DOHH2 (cell line): Measurements from ENCODE around the gene MADCAM1.

ENCODE experiments used
- H3F3A ChIP-seq: fragments of 200-600 bp; sonication (generic), shearing (Covaris generic); 2 replicates; pipeline ENCODE4 v1.6.0; 2016; ENCODE audit warnings: antibody characterized with exemption, mild to moderate bottlenecking; ENCODE audit not compliant: control insufficient read depth, insufficient read depth
- H3K27ac ChIP-seq: fragments of 200-600 bp; sonication (generic); 2 replicates; pipeline ENCODE4 v1.5.1; 2014; ENCODE audit warnings: low read depth, mild to moderate bottlenecking, low read length, moderate library complexity
- H3K27me3 ChIP-seq: fragments of 200-600 bp; sonication (generic); 2 replicates; pipeline ENCODE4 v1.6.1; 2014; ENCODE audit warnings: mild to moderate bottlenecking, low read length, mixed read lengths; ENCODE audit not compliant: control insufficient read depth
- H3K36me3 ChIP-seq: fragments of 200-600 bp; sonication (generic); 2 replicates; pipeline ENCODE4 v1.6.1; 2014; ENCODE audit warnings: mild to moderate bottlenecking, low read length, moderate library complexity, mixed read lengths; ENCODE audit not compliant: control insufficient read depth
- H3K4me1 ChIP-seq: fragments of 200-600 bp; sonication (generic); 2 replicates; pipeline ENCODE4 v1.6.1; 2014; ENCODE audit warnings: mild to moderate bottlenecking, low read length, mixed read lengths; ENCODE audit not compliant: control insufficient read depth
- H3K4me2 ChIP-seq: fragments of 200-600 bp; sonication (generic); 2 replicates; pipeline ENCODE4 v1.6.0; 2014; ENCODE audit warnings: mild to moderate bottlenecking, low read length, moderate library complexity
- H3K4me3 ChIP-seq: fragments of 200-600 bp; sonication (generic); 2 replicates; pipeline ENCODE4 v1.5.1; 2014; ENCODE audit warnings: mild to moderate bottlenecking, low read length, mixed read lengths
- H3K79me2 ChIP-seq: fragments of 200-600 bp; sonication (generic); 2 replicates; pipeline ENCODE4 v1.6.1; 2014; ENCODE audit warnings: mild to moderate bottlenecking, low read length, mixed read lengths; ENCODE audit not compliant: control insufficient read depth
- H3K9me2 ChIP-seq: fragments of 200-600 bp; sonication (generic); replicated peaks from 2 replicates; pipeline ENCODE4 v1.6.1; 2014; ENCODE audit warnings: mild to moderate bottlenecking, low read length, mixed read lengths; ENCODE audit not compliant: control insufficient read depth
- H3K9me3 ChIP-seq: fragments of 200-600 bp; sonication (generic); 2 replicates; pipeline ENCODE4 v1.6.1; 2014; ENCODE audit warnings: antibody characterized with exemption, low read length, mixed read lengths; ENCODE audit not compliant: control insufficient read depth, insufficient read depth
- H4K20me1 ChIP-seq: fragments of 200-600 bp; sonication (generic); 2 replicates; pipeline ENCODE4 v1.6.0; 2014; ENCODE audit warnings: low read depth, mild to moderate bottlenecking, antibody characterized with exemption, low read length, moderate library complexity; ENCODE audit not compliant: control insufficient read depth, insufficient read depth
- EZH2phosphoT487 ChIP-seq: fragments of 200-600 bp; sonication (generic); IDR thresholded peaks from 2 replicates; pipeline ENCODE4 v1.6.1; 2017; ENCODE audit warnings: borderline replicate concordance, mild to moderate bottlenecking, antibody characterized with exemption, low read length, moderate library complexity, mixed read lengths
- TF ChIP-seq, protein P1 (sequence below): fragments of 200-600 bp; sonication (generic); IDR thresholded peaks from one replicate; pipeline ENCODE4 v1.5.1; 2014; ENCODE audit warnings: antibody characterized with exemption, mild to moderate bottlenecking, low read depth, low read length; ENCODE audit not compliant: poor library complexity, severe bottlenecking

Gene MADCAM1

DNA sequence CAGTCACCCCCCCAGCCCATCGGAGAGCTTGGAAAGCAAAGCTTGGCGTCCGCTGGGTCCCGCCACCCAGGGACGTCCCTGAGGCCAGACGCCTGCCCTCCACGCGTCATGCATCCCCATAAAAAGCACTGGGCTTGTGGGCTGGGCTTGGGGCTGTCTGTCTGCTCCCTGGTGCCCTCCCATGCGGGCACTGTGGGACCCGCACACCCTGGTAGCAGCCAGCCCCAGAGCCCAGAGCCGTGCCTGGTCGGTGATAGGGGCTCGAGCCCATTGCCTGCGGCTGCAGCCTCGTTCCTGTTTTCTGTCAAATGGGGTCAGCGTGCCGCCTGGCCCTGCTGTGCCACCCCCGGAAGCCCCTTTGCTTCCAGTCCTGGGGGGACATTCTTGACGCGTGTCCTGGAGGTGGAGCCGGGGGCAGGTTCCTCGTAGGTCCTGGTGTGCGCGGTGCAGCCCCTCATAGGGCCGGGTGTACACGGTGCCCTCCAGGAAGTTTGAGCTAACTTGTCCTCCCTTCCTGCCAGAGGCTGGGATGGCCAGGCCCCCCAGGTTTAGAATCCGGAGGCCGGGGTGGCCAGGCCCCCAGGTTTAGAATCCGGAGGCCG lies 43.2 kb downstream of the MADCAM1 start:
- Histone ChIP-seq H3K4me3 (no peak overlapping the region), H3K9me2 (no peaks in the 10 kb centered on the region), H3K9me3 (no peaks in the 10 kb centered on the region), H3K4me1 (peaks cover 9% of the 10 kb centered on the region), H3K36me3 (peaks cover 18% of the 10 kb centered on the region), H3K27me3 (no peaks in the 10 kb centered on the region), H4K20me1 (no peaks in the 10 kb centered on the region), H3K79me2 (peaks cover 10% of the 10 kb centered on the region), H3K4me2 (no peak overlapping the region), H3K27ac (no peak overlapping the region), H3F3A (no peaks in the 10 kb centered on the region)
- TF ChIP-seq EZH2phosphoT487: no peak
- TF ChIP-seq, protein P1, sequence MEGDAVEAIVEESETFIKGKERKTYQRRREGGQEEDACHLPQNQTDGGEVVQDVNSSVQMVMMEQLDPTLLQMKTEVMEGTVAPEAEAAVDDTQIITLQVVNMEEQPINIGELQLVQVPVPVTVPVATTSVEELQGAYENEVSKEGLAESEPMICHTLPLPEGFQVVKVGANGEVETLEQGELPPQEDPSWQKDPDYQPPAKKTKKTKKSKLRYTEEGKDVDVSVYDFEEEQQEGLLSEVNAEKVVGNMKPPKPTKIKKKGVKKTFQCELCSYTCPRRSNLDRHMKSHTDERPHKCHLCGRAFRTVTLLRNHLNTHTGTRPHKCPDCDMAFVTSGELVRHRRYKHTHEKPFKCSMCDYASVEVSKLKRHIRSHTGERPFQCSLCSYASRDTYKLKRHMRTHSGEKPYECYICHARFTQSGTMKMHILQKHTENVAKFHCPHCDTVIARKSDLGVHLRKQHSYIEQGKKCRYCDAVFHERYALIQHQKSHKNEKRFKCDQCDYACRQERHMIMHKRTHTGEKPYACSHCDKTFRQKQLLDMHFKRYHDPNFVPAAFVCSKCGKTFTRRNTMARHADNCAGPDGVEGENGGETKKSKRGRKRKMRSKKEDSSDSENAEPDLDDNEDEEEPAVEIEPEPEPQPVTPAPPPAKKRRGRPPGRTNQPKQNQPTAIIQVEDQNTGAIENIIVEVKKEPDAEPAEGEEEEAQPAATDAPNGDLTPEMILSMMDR: no peak

DNA sequence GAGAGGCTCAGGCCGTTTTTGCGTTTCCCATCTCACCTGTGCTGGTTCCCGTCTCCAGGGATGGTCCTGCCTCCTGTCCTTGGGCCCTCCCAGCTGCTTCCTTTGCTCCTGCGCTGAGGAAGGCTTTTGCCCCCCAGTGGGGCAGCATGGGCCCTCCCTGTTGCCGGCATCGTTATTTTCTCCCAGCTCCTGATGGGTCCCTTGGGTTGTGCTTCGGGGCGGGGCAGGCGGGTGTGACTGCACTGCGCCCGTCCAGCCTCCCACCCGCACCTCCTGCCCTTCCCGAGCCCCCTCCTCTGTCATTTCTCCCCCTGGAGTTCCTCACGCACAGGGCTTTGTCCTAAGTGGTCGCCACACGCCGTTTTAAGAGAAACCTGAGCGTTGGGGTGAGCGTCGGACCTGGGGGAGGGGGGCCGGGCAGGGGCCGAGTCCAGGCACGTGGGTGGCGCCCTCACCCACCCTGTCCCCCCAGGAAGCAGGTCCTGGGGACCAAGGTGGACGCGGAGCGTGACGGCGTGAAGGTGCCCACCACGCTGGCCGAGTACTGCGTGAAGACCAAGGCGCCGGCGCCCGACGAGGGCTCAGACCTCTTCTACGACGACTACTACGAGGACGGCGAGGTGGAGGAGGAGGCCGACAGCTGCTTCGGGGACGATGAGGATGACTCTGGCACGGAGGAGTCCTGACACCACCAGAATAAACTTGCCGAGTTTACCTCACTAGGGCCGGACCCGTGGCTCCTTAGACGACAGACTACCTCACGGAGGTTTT lies 44.8 kb downstream of the MADCAM1 start:
- Histone ChIP-seq H3K79me2 (no peaks in the 10 kb centered on the region), H3K4me1 (peaks cover 9% of the 10 kb centered on the region), H3K27ac (no peak overlapping the region), H3K36me3 (peaks cover 12% of the 10 kb centered on the region), H3K27me3 (no peaks in the 10 kb centered on the region), H3K4me3 (no peak overlapping the region), H3K4me2 (no peak overlapping the region), H3K9me3 (no peaks in the 10 kb centered on the region), H3F3A (no peaks in the 10 kb centered on the region), H3K9me2 (no peaks in the 10 kb centered on the region), H4K20me1 (no peaks in the 10 kb centered on the region)
- TF ChIP-seq, protein P1: no peak
- no peak for TF ChIP-seq EZH2phosphoT487

DNA sequence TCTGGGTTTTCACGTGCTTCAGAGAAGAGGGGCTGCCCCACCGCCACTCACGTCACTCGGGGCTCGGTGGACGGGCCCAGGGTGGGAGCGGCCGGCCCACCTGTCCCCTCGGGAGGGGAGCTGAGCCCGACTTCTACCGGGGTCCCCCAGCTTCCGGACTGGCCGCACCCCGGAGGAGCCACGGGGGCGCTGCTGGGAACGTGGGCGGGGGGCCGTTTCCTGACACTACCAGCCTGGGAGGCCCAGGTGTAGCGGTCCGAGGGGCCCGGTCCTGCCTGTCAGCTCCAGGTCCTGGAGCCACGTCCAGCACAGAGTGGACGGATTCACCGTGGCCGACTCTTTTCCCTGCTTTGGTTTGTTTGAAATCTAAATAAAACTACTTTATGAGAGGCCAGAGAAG lies 45.4 kb downstream of the MADCAM1 start:
- H3F3A ChIP-seq: no peaks in the 10 kb centered on the region
- no peak for TF ChIP-seq EZH2phosphoT487
- TF ChIP-seq, protein P1: no peak
- H3K9me3 ChIP-seq: no peaks in the 10 kb centered on the region
- no peak overlapping the region for H3K4me2 ChIP-seq
- no peak overlapping the region for H3K4me3 ChIP-seq
- no peaks in the 10 kb centered on the region for H3K9me2 ChIP-seq
- H3K79me2 ChIP-seq: no peaks in the 10 kb centered on the region
- no peak overlapping the region for H3K27ac ChIP-seq
- peaks cover 9% of the 10 kb centered on the region for H3K4me1 ChIP-seq
- no peaks in the 10 kb centered on the region for H3K27me3 ChIP-seq
- H4K20me1 ChIP-seq: no peaks in the 10 kb centered on the region
- peaks cover 7% of the 10 kb centered on the region for H3K36me3 ChIP-seq
